ENCODE data around the gene ACSL1. TPM values are rescaled to one million over a fixed set of nuclear protein-coding genes. Genes with fewer than 3 reads are reported as not detected.

The ACSL1 gene
- total and polyA plus RNA-seq, 2 experiments from 2014 or later, result 6.2 to 13.1 TPM

DNA sequence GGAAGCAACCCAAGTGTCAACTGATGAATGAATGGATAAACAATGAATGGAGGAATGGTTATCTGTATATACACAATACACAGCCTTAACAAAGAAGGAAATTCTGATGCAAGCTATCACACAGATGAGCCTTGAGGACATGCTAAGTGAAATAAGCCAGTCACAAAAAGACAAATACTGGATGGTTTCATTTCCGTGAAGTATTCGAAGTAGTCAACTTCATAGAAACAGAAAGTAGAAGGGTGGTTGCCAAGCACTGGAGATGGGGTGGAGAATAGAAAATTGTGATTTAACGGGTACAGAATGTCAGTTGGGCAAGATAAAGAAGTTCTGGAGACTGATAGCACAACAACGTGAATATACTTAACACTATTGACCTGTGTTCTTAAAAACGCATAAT is 120.1 kb downstream of the ACSL1 start:
- H3K4me2 ChIP-seq, result no peak overlapping the region
- H3K27ac Mint-ChIP-seq, result no peak overlapping the region; the same call in 1 of the 2 replicates
- H3K4me3 ChIP-seq, result no peak overlapping the region
- no peaks in the 10 kb centered on the region for H3F3A ChIP-seq (replicated peaks; ENCODE audit: low read depth)
- no peaks in the 10 kb centered on the region for H3K9me3 Mint-ChIP-seq
- no peaks in the 10 kb centered on the region for H3K9me2 ChIP-seq (ENCODE audit: insufficient read depth)
- H2AFZ ChIP-seq, result no peak overlapping the region
- no peak for ATAC-seq
- H3K36me3 Mint-ChIP-seq (ENCODE audit: low read depth), result peaks cover 80% of the 10 kb centered on the region
- no peaks in the 10 kb centered on the region for H3K27me3 ChIP-seq (ENCODE audit: insufficient read depth)
- peaks cover 50% of the 10 kb centered on the region for H3K36me3 ChIP-seq (ENCODE audit: insufficient read depth)
- H4K20me1 ChIP-seq (replicated peaks; ENCODE audit: insufficient read depth), result peaks cover 18% of the 10 kb centered on the region
- no peak overlapping the region for H3K27ac ChIP-seq (ENCODE audit: low read depth)
- H3K27me3 Mint-ChIP-seq (ENCODE audit: insufficient read depth, low read depth, poor library complexity), result peaks cover 5% of the 10 kb centered on the region
- H3K4me1 ChIP-seq (ENCODE audit: insufficient read depth), result no peaks in the 10 kb centered on the region
- H3K79me2 ChIP-seq (replicated peaks; ENCODE audit: insufficient read depth), result peaks cover 11% of the 10 kb centered on the region
- TF ChIP-seq, protein P1, sequence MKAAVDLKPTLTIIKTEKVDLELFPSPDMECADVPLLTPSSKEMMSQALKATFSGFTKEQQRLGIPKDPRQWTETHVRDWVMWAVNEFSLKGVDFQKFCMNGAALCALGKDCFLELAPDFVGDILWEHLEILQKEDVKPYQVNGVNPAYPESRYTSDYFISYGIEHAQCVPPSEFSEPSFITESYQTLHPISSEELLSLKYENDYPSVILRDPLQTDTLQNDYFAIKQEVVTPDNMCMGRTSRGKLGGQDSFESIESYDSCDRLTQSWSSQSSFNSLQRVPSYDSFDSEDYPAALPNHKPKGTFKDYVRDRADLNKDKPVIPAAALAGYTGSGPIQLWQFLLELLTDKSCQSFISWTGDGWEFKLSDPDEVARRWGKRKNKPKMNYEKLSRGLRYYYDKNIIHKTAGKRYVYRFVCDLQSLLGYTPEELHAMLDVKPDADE (IDR thresholded peaks at IDR 0.05), result no peak
- no peak for TF ChIP-seq ZNF331 (CRISPR knock-in tag; IDR thresholded peaks at IDR 0.05; ENCODE audit: low read depth)
- TF ChIP-seq STAT1 (IDR thresholded peaks at IDR 0.05; ENCODE audit: unreplicated experiment), result no peak
- TF ChIP-seq, protein P2, sequence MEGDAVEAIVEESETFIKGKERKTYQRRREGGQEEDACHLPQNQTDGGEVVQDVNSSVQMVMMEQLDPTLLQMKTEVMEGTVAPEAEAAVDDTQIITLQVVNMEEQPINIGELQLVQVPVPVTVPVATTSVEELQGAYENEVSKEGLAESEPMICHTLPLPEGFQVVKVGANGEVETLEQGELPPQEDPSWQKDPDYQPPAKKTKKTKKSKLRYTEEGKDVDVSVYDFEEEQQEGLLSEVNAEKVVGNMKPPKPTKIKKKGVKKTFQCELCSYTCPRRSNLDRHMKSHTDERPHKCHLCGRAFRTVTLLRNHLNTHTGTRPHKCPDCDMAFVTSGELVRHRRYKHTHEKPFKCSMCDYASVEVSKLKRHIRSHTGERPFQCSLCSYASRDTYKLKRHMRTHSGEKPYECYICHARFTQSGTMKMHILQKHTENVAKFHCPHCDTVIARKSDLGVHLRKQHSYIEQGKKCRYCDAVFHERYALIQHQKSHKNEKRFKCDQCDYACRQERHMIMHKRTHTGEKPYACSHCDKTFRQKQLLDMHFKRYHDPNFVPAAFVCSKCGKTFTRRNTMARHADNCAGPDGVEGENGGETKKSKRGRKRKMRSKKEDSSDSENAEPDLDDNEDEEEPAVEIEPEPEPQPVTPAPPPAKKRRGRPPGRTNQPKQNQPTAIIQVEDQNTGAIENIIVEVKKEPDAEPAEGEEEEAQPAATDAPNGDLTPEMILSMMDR (conservative IDR thresholded peaks at IDR 0.05; ENCODE audit: low read depth in 2 of 2), result no peak
- no peak for TF ChIP-seq ZNF114 (CRISPR knock-in tag; IDR thresholded peaks at IDR 0.05)
- H3K4me1 Mint-ChIP-seq, result no peaks in the 10 kb centered on the region
- DNase-seq (ENCODE audit: low spot score), result no peak
- H3K4me3 Mint-ChIP-seq, result no peak overlapping the region

Small RNA genes lying within 50 kb of the gene (microRNA-seq; reads per million reads assigned to microRNA genes)
- gene MIR3945, result not detected

Small RNA genes lying within 50 kb of the gene (small RNA-seq; reads per million reads assigned to genes)
- gene MIR3945 (ENCODE audit: low replicate concordance), result 0.07 reads per million

Other genes starting within 250 kb of the ACSL1 start
- 84.4 and 115 TPM in 2 replicates for gene CASP3, start 176.5 kb downstream of the ACSL1 start, total RNA-seq (2014; rRNA removed; shearing (Covaris generic))
- gene CASP3, start 176.5 kb downstream of the ACSL1 start, polyA plus RNA-seq (2016; fragmentation: Nextera tagmentation; extraction: Ambion mirVana), result 47.3 and 50.5 TPM in 2 replicates
- gene PRIMPOL, start 176.2 kb downstream of the ACSL1 start, total RNA-seq (2014; rRNA removed; shearing (Covaris generic)), result 3.5 and 10.1 TPM in 2 replicates
- 8.5 and 9.6 TPM in 2 replicates for gene PRIMPOL, start 176.2 kb downstream of the ACSL1 start, polyA plus RNA-seq (2016; fragmentation: Nextera tagmentation; extraction: Ambion mirVana)
- 77.0 and 88.3 TPM in 2 replicates for gene CENPU, start 91.9 kb downstream of the ACSL1 start, total RNA-seq (2014; rRNA removed; shearing (Covaris generic))
- gene CENPU, start 91.9 kb downstream of the ACSL1 start, polyA plus RNA-seq (2016; fragmentation: Nextera tagmentation; extraction: Ambion mirVana), result 152 and 186 TPM in 2 replicates
- gene HELT, start 192.5 kb upstream of the ACSL1 start, total RNA-seq (2014; rRNA removed; shearing (Covaris generic)), result not detected in 2 replicates
- gene HELT, start 192.5 kb upstream of the ACSL1 start, polyA plus RNA-seq (2016; fragmentation: Nextera tagmentation; extraction: Ambion mirVana), result 0.28 TPM in 1 of 2 replicates, not detected in the other

Measured in GM23338 (cell line).